ENCODE results near the gene PSG1. TPM values are rescaled to one million over a fixed set of nuclear protein-coding genes. Genes with fewer than 3 reads are reported as not detected.
A peak's percentile ranks its signal among the peaks of the same experiment; 100 is the strongest.
"Not testable (repeated sequence)": the region's sequence is repeated elsewhere in the genome, so short reads cannot be mapped to it uniquely, and the experiment has no call there.

PSG1 gene
- total RNA-seq, 2 experiments from 2014 or later: not detected

GRCh38 chr19:42872608-42873007 is 6.9 kb downstream of the PSG1 start:
- TF ChIP-seq CTCF (conservative IDR thresholded peaks at IDR 0.05; ENCODE audit: low read length): no peak
- no peak for TF ChIP-seq EZH2phosphoT487 (IDR thresholded peaks at IDR 0.05; ENCODE audit: borderline replicate concordance, low read depth, low read length)

GRCh38 chr19:42857544-42857867 is 22.0 kb downstream of the PSG1 start:
- Histone ChIP-seq H3K9me3 (ENCODE audit: low read length) (no peaks in the 10 kb centered on the region), H2AFZ (ENCODE audit: low read length) (no peak overlapping the region), H3K4me3 (ENCODE audit: low read depth, low read length, poor library complexity, severe bottlenecking) (no peak overlapping the region), H3K79me2 (ENCODE audit: insufficient read depth, low read depth, low read length) (no peaks in the 10 kb centered on the region), H3K27ac (ENCODE audit: low read depth, low read length, poor library complexity, severe bottlenecking) (no peak overlapping the region), H3K4me2 (ENCODE audit: low read length) (no peak overlapping the region), H3K4me1 (ENCODE audit: insufficient read depth, low read length, poor library complexity, severe bottlenecking) (no peaks in the 10 kb centered on the region), H3K9me2 (ENCODE audit: insufficient read depth, low read length) (no peaks in the 10 kb centered on the region), H4K20me1 (ENCODE audit: insufficient read depth, low read length) (no peaks in the 10 kb centered on the region), H3K36me3 (ENCODE audit: insufficient read depth, low read length) (no peaks in the 10 kb centered on the region)
- ChIA-PET CTCF (ENCODE audit: unreplicated experiment) (no interaction called here), POLR2A (no interaction called here)
- TF ChIP-seq EZH2phosphoT487 (IDR thresholded peaks at IDR 0.05; ENCODE audit: borderline replicate concordance, low read depth, low read length): no peak
- TF ChIP-seq CTCF (conservative IDR thresholded peaks at IDR 0.05; ENCODE audit: low read length): peak; percentile 57; the same call in 1 of the 2 replicates
- no peak for DNase-seq (ENCODE audit: low spot score)
- intact Hi-C loops (cut with micrococcal nuclease; ENCODE audit: unreplicated experiment): no loop called here
- no TSS peak for BruUV-seq (replicated peaks)

More at GRCh38 chr19:42872608-42873007, 6.9 kb downstream of the PSG1 start:
- H3K79me2 ChIP-seq (ENCODE audit: insufficient read depth, low read depth, low read length): no peaks in the 10 kb centered on the region
- H3K4me3 ChIP-seq (ENCODE audit: low read depth, low read length, poor library complexity, severe bottlenecking): no peak overlapping the region
- no peaks in the 10 kb centered on the region for H4K20me1 ChIP-seq (ENCODE audit: insufficient read depth, low read length)
- no peak overlapping the region for H2AFZ ChIP-seq (ENCODE audit: low read length)
- intact Hi-C loops (cut with micrococcal nuclease; ENCODE audit: unreplicated experiment): no loop called here
- H3K27ac ChIP-seq (ENCODE audit: low read depth, low read length, poor library complexity, severe bottlenecking): no peak overlapping the region
- no peaks in the 10 kb centered on the region for H3K36me3 ChIP-seq (ENCODE audit: insufficient read depth, low read length)
- no peak for DNase-seq (ENCODE audit: low spot score)
- H3K4me2 ChIP-seq (ENCODE audit: low read length): no peak overlapping the region
- H3K4me1 ChIP-seq (ENCODE audit: insufficient read depth, low read length, poor library complexity, severe bottlenecking): no peaks in the 10 kb centered on the region
- BruUV-seq (replicated peaks): no TSS peak
- no peaks in the 10 kb centered on the region for H3K9me3 ChIP-seq (ENCODE audit: low read length)
- H3K9me2 ChIP-seq (ENCODE audit: insufficient read depth, low read length): no peaks in the 10 kb centered on the region
- ChIA-PET CTCF (ENCODE audit: unreplicated experiment) (no interaction called here), POLR2A (no interaction called here)

- H3K36me3 ChIP-seq (ENCODE audit: insufficient read depth, low read length); H2AFZ ChIP-seq (ENCODE audit: low read length); H3K9me2 ChIP-seq (ENCODE audit: insufficient read depth, low read length); H3K27ac ChIP-seq (ENCODE audit: low read depth, low read length, poor library complexity, severe bottlenecking); H3K79me2 ChIP-seq (ENCODE audit: insufficient read depth, low read depth, low read length); H3K9me3 ChIP-seq (ENCODE audit: low read length); H4K20me1 ChIP-seq (ENCODE audit: insufficient read depth, low read length); CTCF ChIA-PET (ENCODE audit: unreplicated experiment); H3K4me3 ChIP-seq (ENCODE audit: low read depth, low read length, poor library complexity, severe bottlenecking); POLR2A ChIA-PET; H3K4me1 ChIP-seq (ENCODE audit: insufficient read depth, low read length, poor library complexity, severe bottlenecking); intact Hi-C loops (cut with micrococcal nuclease; ENCODE audit: unreplicated experiment); BruUV-seq (replicated peaks); H3K4me2 ChIP-seq (ENCODE audit: low read length): not testable (repeated sequence)
- DNase-seq (ENCODE audit: low spot score): peak; percentile 7
- peak; percentile 79 for TF ChIP-seq CTCF (conservative IDR thresholded peaks at IDR 0.05; ENCODE audit: low read length)
Measured at GRCh38 chr19:42856866-42857543, 22.5 kb downstream of the PSG1 start.

GRCh38 chr19:42854745-42855144 is 24.8 kb downstream of the PSG1 start:
- H2AFZ ChIP-seq (ENCODE audit: low read length); H3K9me3 ChIP-seq (ENCODE audit: low read length); H3K79me2 ChIP-seq (ENCODE audit: insufficient read depth, low read depth, low read length); H3K36me3 ChIP-seq (ENCODE audit: insufficient read depth, low read length); H3K4me1 ChIP-seq (ENCODE audit: insufficient read depth, low read length, poor library complexity, severe bottlenecking); H3K27ac ChIP-seq (ENCODE audit: low read depth, low read length, poor library complexity, severe bottlenecking); H3K4me3 ChIP-seq (ENCODE audit: low read depth, low read length, poor library complexity, severe bottlenecking); H3K9me2 ChIP-seq (ENCODE audit: insufficient read depth, low read length); BruUV-seq (replicated peaks); DNase-seq (ENCODE audit: low spot score); intact Hi-C loops (cut with micrococcal nuclease; ENCODE audit: unreplicated experiment); CTCF ChIA-PET (ENCODE audit: unreplicated experiment); H4K20me1 ChIP-seq (ENCODE audit: insufficient read depth, low read length); H3K4me2 ChIP-seq (ENCODE audit: low read length); POLR2A ChIA-PET: not testable (repeated sequence)
